Progenitor cell of endocrine pancreas (in vitro differentiated cells): ENCODE results near the gene CSPG5. TPM values are rescaled to one million over a fixed set of nuclear protein-coding genes. Genes with fewer than 3 reads are reported as not detected.

ENCODE experiments used
- DNase-seq: peaks from one replicate; pipeline ENCODE4 v3.0.0; 2021; ENCODE audit warnings: low spot score; ENCODE audit not compliant: unreplicated experiment
- H3K27ac Mint-ChIP-seq: 2 replicates; pipeline ENCODE4 v1.8.0; 2021; ENCODE audit warnings: mild to moderate bottlenecking, moderate library complexity, mixed read lengths
- H3K27me3 Mint-ChIP-seq: 2 replicates; pipeline ENCODE4 v1.8.0; 2021; ENCODE audit warnings: mixed read lengths
- H3K36me3 Mint-ChIP-seq: 2 replicates; pipeline ENCODE4 v1.8.0; 2022; ENCODE audit warnings: mixed read lengths; ENCODE audit not compliant: insufficient read depth
- H3K4me1 Mint-ChIP-seq: 2 replicates; pipeline ENCODE4 v1.8.0; 2021; ENCODE audit warnings: low read depth, mixed read lengths
- H3K4me3 Mint-ChIP-seq: 2 replicates; pipeline ENCODE4 v1.8.0; 2021; ENCODE audit warnings: low read depth, mild to moderate bottlenecking, moderate library complexity, mixed read lengths
- H3K9me3 Mint-ChIP-seq: 2 replicates; pipeline ENCODE4 v1.8.0; 2021; ENCODE audit warnings: low read depth, mixed read lengths
- total RNA-seq: library from RNA; stranded (reverse); gene quantifications from 2 replicates; pipeline ENCODE4 v1.2.1, GENCODE V29; 2021
- TF ChIP-seq, protein P1 (sequence below): fragments of 200-600 bp; sonication (generic); IDR thresholded peaks from one replicate; pipeline ENCODE4 v1.5.0; 2021; ENCODE audit warnings: antibody characterized with exemption, mild to moderate bottlenecking; ENCODE audit not compliant: unreplicated experiment

CSPG5 gene
- total RNA-seq, 1 donor from 2014 or later = 2.5 TPM

DNA sequence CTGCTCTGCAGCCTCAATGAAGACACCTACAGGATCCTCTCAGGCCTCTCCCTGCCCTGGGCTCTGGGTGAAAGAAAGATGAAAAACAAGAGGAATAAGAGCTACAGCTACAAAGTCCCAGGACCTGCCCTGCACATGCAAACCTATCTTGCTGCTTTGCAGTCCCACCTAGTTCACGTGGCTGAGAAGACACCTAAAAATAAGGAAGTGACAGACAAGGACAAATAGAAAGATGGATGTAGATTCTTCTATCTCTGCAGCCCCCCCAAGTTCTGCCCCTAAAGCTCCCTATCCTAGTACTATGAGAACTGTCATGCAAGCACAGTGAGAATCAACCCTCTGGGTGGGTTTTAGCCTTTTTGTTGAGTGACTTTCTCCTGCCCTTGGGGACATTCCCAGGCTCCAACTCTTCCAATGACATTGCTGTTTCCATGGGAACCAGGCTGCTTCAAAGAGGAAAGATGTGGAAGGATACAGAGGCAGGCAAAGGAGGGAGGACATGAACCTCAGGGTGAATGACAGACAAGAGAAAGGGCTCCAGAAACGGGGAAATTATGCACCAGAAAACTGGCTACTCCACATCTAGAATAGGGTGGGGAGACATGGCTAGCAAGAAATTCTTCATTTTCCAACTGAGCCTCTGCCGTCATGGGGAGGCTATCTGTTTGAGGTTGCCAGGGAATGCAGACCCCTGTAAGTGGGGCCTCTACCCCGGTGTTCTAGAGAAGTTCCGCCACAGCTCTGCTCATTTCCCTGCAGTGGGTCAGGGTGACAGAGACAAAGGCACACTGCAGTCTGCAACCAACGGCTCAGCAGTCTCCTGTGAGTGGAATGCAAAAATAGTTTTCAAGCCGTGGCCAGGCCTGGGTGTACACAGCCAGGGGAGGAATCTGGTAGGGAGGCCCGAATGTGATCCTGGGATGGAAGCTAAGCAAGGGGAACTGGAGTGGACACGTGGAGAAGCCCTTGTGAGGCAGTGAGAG, 5.2 kb downstream of the CSPG5 start:
- H3K4me3 Mint-ChIP-seq = no peak overlapping the region
- no peaks in the 10 kb centered on the region for H3K36me3 Mint-ChIP-seq
- peaks cover 54% of the 10 kb centered on the region for H3K27me3 Mint-ChIP-seq
- TF ChIP-seq, protein P1, sequence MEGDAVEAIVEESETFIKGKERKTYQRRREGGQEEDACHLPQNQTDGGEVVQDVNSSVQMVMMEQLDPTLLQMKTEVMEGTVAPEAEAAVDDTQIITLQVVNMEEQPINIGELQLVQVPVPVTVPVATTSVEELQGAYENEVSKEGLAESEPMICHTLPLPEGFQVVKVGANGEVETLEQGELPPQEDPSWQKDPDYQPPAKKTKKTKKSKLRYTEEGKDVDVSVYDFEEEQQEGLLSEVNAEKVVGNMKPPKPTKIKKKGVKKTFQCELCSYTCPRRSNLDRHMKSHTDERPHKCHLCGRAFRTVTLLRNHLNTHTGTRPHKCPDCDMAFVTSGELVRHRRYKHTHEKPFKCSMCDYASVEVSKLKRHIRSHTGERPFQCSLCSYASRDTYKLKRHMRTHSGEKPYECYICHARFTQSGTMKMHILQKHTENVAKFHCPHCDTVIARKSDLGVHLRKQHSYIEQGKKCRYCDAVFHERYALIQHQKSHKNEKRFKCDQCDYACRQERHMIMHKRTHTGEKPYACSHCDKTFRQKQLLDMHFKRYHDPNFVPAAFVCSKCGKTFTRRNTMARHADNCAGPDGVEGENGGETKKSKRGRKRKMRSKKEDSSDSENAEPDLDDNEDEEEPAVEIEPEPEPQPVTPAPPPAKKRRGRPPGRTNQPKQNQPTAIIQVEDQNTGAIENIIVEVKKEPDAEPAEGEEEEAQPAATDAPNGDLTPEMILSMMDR = no peak
- H3K9me3 Mint-ChIP-seq = no peaks in the 10 kb centered on the region
- H3K4me1 Mint-ChIP-seq = no peaks in the 10 kb centered on the region
- H3K27ac Mint-ChIP-seq = no peak overlapping the region
- DNase-seq = no peak

DNA sequence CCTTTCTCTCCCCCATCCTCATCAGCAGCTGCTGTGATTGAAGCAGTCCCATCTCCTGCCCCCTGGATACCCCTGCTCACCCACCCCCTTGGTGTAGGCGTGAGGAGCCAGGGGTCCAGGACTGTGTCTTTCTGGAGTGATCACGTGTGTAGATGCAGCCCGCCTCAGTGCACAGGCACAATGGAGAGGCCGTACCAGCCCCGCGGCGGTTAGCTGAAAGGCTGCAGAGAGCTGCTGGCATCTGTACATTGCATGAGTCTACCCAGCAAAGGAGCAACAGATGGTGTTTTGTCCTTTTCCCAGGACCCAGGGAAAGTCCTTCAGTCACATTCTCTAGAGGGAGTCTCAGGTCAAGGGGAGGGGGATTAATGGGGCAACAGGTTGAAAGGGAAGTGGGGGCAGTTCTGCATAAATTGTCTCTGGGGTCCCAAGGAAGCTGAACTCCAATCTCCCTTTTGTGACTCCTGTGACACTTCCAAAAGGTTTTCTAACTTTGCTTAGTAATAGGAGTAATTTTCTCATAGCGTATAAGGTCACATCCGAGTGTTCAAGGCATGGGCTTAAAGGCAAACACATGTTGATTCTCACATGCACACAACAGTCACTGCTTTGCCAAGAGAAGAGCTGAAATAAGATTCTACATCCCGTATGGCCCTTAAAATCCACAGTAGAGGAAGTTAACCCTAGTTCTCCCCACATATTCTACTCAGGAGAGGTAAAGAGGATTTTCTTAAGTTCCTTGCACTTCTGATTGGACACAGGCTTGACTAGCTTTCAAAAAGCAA, 7.1 kb downstream of the CSPG5 start:
- Mint-ChIP-seq H3K27me3 (peaks cover 51% of the 10 kb centered on the region), H3K27ac (no peak overlapping the region), H3K4me1 (no peaks in the 10 kb centered on the region), H3K9me3 (no peaks in the 10 kb centered on the region), H3K4me3 (no peak overlapping the region), H3K36me3 (no peaks in the 10 kb centered on the region)
- TF ChIP-seq, protein P1 = no peak
- DNase-seq = no peak

DNA sequence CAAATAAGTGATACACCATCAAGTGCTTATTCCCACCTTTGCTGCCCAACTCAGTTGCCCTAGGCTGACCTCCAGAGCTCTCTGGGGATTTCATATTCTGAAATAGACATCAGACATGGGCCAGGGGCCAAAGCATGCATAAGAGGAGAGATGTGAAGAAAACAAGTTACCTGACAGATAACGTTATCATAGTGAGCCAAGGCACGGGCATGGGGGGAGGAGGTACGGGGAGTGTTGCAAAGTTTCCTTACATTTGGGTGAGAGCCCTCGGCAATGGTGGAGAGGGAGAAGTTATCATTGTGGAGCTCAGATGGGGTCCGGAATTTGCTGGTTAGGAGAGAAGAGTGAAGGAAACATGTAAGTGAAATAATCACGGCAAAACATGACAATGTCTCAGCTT, 9.8 kb downstream of the CSPG5 start:
- no peaks in the 10 kb centered on the region for H3K4me1 Mint-ChIP-seq
- TF ChIP-seq, protein P1 = no peak
- no peak overlapping the region for H3K27ac Mint-ChIP-seq
- H3K9me3 Mint-ChIP-seq = no peaks in the 10 kb centered on the region
- H3K36me3 Mint-ChIP-seq = no peaks in the 10 kb centered on the region
- no peak overlapping the region for H3K4me3 Mint-ChIP-seq
- DNase-seq = no peak
- peaks cover 44% of the 10 kb centered on the region for H3K27me3 Mint-ChIP-seq

DNA sequence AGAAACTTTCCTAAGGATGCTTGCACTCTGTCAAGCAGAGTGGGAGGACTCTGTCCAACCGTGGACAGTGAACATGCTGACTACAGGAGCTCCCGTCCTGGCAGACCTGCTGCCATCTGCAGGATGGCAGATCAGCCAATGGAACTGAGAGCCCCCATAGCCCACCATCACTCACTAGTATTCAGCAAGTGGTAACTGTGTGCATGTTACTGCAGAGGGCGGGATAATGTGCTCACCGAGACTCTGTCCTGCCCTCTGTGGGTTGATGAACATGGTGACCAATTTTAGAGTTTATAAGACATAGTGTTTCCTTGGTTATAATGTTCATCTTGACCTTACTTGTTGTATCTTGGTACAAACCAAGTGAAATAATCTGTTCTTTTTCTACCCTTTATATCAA, 11.5 kb downstream of the CSPG5 start:
- H3K9me3 Mint-ChIP-seq = no peaks in the 10 kb centered on the region
- TF ChIP-seq, protein P1 = no peak
- H3K36me3 Mint-ChIP-seq = no peaks in the 10 kb centered on the region
- H3K27ac Mint-ChIP-seq = no peak overlapping the region
- DNase-seq = no peak
- no peak overlapping the region for H3K4me3 Mint-ChIP-seq
- H3K27me3 Mint-ChIP-seq = peaks cover 27% of the 10 kb centered on the region
- H3K4me1 Mint-ChIP-seq = no peaks in the 10 kb centered on the region

DNA sequence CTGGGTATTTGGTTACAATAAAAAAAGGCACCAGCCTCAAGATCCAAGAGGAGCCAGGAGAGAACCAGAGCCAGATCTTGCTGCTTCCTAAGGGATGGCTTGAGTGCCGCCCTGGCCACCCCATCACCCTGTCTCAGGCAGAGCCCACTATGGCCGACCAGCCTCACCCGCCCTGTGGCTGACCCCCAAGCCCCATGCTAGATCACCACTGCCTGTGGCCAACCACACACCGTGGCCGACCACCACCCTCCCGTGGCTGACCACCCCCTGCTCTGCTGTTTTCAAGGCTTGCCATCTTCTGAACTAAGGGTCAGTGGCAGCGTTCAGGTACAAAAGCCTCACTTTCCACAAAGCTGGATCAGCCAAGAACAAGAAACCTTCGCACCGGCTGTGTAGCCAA, 12.0 kb downstream of the CSPG5 start:
- H3K4me1 Mint-ChIP-seq = no peaks in the 10 kb centered on the region
- no peaks in the 10 kb centered on the region for H3K9me3 Mint-ChIP-seq
- TF ChIP-seq, protein P1 = no peak
- H3K27ac Mint-ChIP-seq = no peak overlapping the region
- no peaks in the 10 kb centered on the region for H3K36me3 Mint-ChIP-seq
- peaks cover 22% of the 10 kb centered on the region for H3K27me3 Mint-ChIP-seq
- DNase-seq = no peak
- H3K4me3 Mint-ChIP-seq = no peak overlapping the region
